ENCODE data around the gene MMP19.

DNA sequence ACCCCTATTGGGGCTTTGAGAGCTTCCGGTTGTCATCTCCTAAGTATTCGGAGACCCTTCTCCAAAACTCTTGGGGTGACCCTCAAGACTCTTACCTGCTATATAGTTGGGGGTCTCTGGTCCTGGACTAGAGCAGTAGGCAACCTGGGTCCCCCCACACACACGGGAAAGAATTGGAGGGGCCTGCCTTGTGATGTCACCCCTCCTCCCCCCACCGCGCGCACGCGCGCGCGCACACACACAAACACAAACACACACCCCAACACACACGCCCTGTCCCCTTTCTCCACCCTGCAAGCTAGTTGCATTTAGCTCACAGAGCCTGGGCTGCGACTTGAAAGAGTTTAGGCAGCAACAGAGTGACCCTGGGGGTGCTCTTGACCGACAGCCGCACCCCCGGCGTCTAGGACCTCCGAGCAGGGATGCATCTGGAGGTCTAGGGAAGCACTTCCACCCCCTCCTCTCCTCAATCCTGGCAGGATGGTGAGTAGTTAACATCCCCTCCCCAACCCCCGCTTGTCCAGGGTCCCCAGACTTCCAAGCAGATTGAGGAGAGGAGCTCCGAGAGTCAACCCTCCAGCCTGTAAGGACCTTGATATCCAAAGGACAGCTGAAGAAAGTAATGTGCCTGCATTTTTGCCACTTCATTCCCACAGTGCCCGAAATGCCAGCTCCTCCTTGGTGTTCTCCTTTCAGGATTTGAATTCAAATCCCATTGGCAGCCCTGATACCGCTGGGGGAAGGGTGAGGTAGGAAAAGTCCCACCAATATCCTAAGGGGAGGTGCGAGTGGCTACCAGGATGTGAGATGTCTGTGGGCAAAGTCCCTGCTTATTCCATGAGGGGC is 11.9 kb downstream of the MMP19 start:
- no peak for TF ChIP-seq POLR2AphosphoS5 (IDR thresholded peaks at IDR 0.05; ENCODE audit: low read depth, low read length)
- no peak for TF ChIP-seq POLR2A (IDR thresholded peaks at IDR 0.05; ENCODE audit: low read depth, low read length)
- no peak for TF ChIP-seq TAF1 (IDR thresholded peaks at IDR 0.05; ENCODE audit: borderline replicate concordance, low read depth, low read length)

Measured in GM12892 (cell line).